ENCODE data around the gene GALNT18.

Gene GALNT18

GRCh38 chr11:11260903-11261302, 360.9 kb downstream of the GALNT18 start:
- no peak for DNase-seq

- DNase-seq, result no peak
Observed at GRCh38 chr11:11253995-11254394, 367.8 kb downstream of the GALNT18 start.

GRCh38 chr11:11253497-11253896, 368.3 kb downstream of the GALNT18 start:
- DNase-seq, result no peak

- DNase-seq, result peak; percentile 88
Observed at GRCh38 chr11:11252403-11252802, 369.4 kb downstream of the GALNT18 start.

GRCh38 chr11:11251394-11251970, 370.3 kb downstream of the GALNT18 start:
- peak; percentile 45 for DNase-seq

- DNase-seq, result no peak
Observed at GRCh38 chr11:11250470-11250869, 371.3 kb downstream of the GALNT18 start.

- DNase-seq, result no peak
Observed at GRCh38 chr11:11247576-11247975, 374.2 kb downstream of the GALNT18 start.

GRCh38 chr11:11247086-11247485, 374.7 kb downstream of the GALNT18 start:
- no peak for DNase-seq

- DNase-seq, result no peak
Observed at GRCh38 chr11:11246166-11246565, 375.6 kb downstream of the GALNT18 start.

GRCh38 chr11:11245453-11245852, 376.4 kb downstream of the GALNT18 start:
- DNase-seq, result no peak

- no peak for DNase-seq
Observed at GRCh38 chr11:11244470-11245080, 377.2 kb downstream of the GALNT18 start.

GRCh38 chr11:11243590-11244469, 378.0 kb downstream of the GALNT18 start:
- no peak for DNase-seq

GRCh38 chr11:11243209-11243589, 378.6 kb downstream of the GALNT18 start:
- DNase-seq, result no peak

GRCh38 chr11:11241284-11241683, 380.5 kb downstream of the GALNT18 start:
- no peak for DNase-seq

GRCh38 chr11:11239959-11240358, 381.8 kb downstream of the GALNT18 start:
- no peak for DNase-seq

GRCh38 chr11:11237070-11237832, 384.6 kb downstream of the GALNT18 start:
- no peak for DNase-seq

GRCh38 chr11:11236498-11237059, 385.2 kb downstream of the GALNT18 start:
- no peak for DNase-seq

GRCh38 chr11:11231763-11232162, 390.0 kb downstream of the GALNT18 start:
- no peak for DNase-seq

- DNase-seq, result peak; percentile 15
Observed at GRCh38 chr11:11230802-11231562, 390.8 kb downstream of the GALNT18 start.

- DNase-seq, result no peak
Observed at GRCh38 chr11:11230087-11230486, 391.7 kb downstream of the GALNT18 start.

- no peak for DNase-seq
Observed at GRCh38 chr11:11229647-11230046, 392.2 kb downstream of the GALNT18 start.

All from NCI-H2029 treated with DMSO at 0.1 percent for 48 hours (cell line).